Parathyroid adenoma (tissue), 2 donors: ENCODE results near the gene SIX3.
A peak's percentile ranks its signal among the peaks of the same experiment; 100 is the strongest.

ENCODE experiments used
- H2AFZ ChIP-seq: fragments of 300-600 bp; sonication (generic); one replicate; pipeline ENCODE4 v1.7.0; 2017; ENCODE audit warnings: antibody characterized with exemption, mild to moderate bottlenecking
- H3K27ac ChIP-seq: fragments of 300-600 bp; sonication (generic); one replicate; pipeline ENCODE4 v1.7.0; 2017
- H3K27me3 ChIP-seq: fragments of 300-600 bp; sonication (generic); one replicate; pipeline ENCODE4 v1.7.0; 2017; ENCODE audit warnings: low read length; ENCODE audit not compliant: control insufficient read depth, insufficient read depth
- H3K36me3 ChIP-seq: fragments of 300-600 bp; sonication (generic); one replicate; pipeline ENCODE4 v1.7.0; 2017; ENCODE audit warnings: low read length; ENCODE audit not compliant: control insufficient read depth, insufficient read depth
- H3K4me1 ChIP-seq: fragments of 300-600 bp; sonication (generic); one replicate; pipeline ENCODE4 v1.7.0; 2017; ENCODE audit warnings: control low read depth
- H3K4me2 ChIP-seq: fragments of 300-600 bp; sonication (generic); one replicate; pipeline ENCODE4 v1.7.0; 2017; ENCODE audit warnings: low read length
- H3K4me3 ChIP-seq: fragments of 300-600 bp; sonication (generic); one replicate; pipeline ENCODE4 v1.7.0; 2017; ENCODE audit warnings: low read depth, low read length
- H3K79me2 ChIP-seq: fragments of 300-600 bp; sonication (generic); one replicate; pipeline ENCODE4 v1.7.0; 2017; ENCODE audit warnings: control low read depth
- H3K9ac ChIP-seq: fragments of 300-600 bp; sonication (generic); one replicate; pipeline ENCODE4 v1.7.0; 2017; ENCODE audit warnings: mild to moderate bottlenecking
- H3K9me3 ChIP-seq: fragments of 300-600 bp; sonication (generic); one replicate; pipeline ENCODE4 v1.7.0; 2017; ENCODE audit warnings: low read length; ENCODE audit not compliant: control insufficient read depth
- CTCF ChIP-seq: fragments of 300-600 bp; sonication (generic); IDR thresholded peaks from one replicate; pipeline ENCODE4 v1.7.0; 2017; ENCODE audit warnings: antibody characterized with exemption, mild to moderate bottlenecking
- donor health status: primary hyperparathyroidism.

The SIX3 gene

GRCh38 chr2:44926957-44927356 lies 14.5 kb upstream of the SIX3 start:
- Histone ChIP-seq H3K27me3 (peaks cover 9% of the 10 kb centered on the region), H3K4me1 (no peaks in the 10 kb centered on the region), H2AFZ (no peak overlapping the region), H3K9ac (no peak overlapping the region), H3K4me2 (no peak overlapping the region), H3K9me3 (no peaks in the 10 kb centered on the region), H3K4me3 (no peak overlapping the region), H3K79me2 (no peaks in the 10 kb centered on the region), H3K27ac (no peak overlapping the region), H3K36me3 (no peaks in the 10 kb centered on the region)
- TF ChIP-seq CTCF: no peak

DNA sequence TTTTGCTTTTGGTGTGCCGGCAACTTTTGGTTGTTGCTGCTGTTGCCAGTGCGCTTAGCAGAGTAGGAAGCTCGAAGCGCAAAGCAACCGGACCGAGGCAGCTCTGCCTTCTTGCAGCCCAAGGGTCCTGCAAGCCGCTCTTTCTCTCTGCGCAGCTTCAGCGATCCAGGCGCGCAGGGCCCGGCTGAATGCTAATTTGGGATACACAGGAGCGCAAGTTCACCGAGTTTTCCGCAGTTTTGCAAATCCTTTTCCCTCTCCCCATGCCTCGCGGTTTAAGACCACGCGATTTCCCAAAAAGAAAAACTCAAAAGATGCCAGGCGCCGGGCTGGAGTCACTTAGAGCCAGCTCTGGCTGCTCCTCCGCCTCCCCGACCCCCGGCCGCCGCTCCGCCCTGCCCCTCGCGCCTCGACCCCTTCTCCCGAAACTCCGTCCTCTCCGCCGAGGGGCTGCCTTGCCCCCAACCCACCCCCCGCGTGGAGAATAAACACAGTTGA lies 13.5 kb upstream of the SIX3 start:
- H3K27me3 ChIP-seq: peaks cover 13% of the 10 kb centered on the region
- no peak overlapping the region for H3K4me2 ChIP-seq
- H3K4me3 ChIP-seq: no peak overlapping the region
- no peak overlapping the region for H3K27ac ChIP-seq
- no peaks in the 10 kb centered on the region for H3K36me3 ChIP-seq
- TF ChIP-seq CTCF: no peak
- no peaks in the 10 kb centered on the region for H3K79me2 ChIP-seq
- no peaks in the 10 kb centered on the region for H3K4me1 ChIP-seq
- H3K9me3 ChIP-seq: no peaks in the 10 kb centered on the region
- no peak overlapping the region for H2AFZ ChIP-seq
- H3K9ac ChIP-seq: no peak overlapping the region

DNA sequence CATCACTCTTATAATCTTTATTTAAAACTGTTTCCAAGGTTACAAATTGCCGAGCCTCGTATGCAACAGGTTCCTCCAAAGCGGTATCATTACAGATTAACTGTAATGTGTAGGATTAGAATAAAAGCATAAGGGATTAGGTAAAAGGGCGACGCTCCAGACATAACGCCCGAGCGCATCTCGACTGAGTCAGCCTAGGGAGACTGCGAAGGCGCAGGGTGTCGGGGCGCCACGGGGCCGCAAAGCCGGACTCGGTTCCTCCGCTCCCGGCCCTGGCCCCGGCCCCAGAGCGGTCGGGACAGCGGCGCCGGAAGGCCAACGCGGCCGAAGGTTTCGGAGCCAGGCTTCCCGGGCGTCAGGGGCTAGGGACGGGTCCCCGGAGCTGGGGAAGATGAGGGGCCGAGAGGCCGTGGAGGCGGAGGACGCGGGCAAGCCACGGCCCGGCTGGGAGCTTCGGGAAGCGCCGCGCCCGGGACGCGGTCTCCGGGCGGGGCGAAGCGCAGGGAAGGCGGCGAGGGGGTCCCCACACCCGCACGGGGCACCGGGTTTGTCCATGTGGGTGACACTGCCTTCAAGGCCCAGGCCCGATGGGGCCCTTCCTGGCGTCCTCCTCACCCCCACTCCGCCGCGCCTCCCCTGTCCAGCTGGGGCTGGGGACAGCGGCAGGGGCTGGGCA lies 12.9 kb upstream of the SIX3 start:
- Histone ChIP-seq H3K9ac (no peak overlapping the region), H3K4me1 (no peaks in the 10 kb centered on the region), H3K79me2 (no peaks in the 10 kb centered on the region), H3K27ac (no peak overlapping the region), H3K36me3 (no peaks in the 10 kb centered on the region), H3K4me2 (no peak overlapping the region), H3K4me3 (no peak overlapping the region), H3K9me3 (no peaks in the 10 kb centered on the region), H2AFZ (peak overlapping the region; percentile 36), H3K27me3 (peaks cover 13% of the 10 kb centered on the region)
- TF ChIP-seq CTCF: no peak

GRCh38 chr2:44929159-44929734 lies 12.3 kb upstream of the SIX3 start:
- Histone ChIP-seq H3K79me2 (no peaks in the 10 kb centered on the region), H2AFZ (no peak overlapping the region), H3K4me3 (no peak overlapping the region), H3K9ac (no peak overlapping the region), H3K36me3 (no peaks in the 10 kb centered on the region), H3K4me2 (no peak overlapping the region), H3K9me3 (no peaks in the 10 kb centered on the region), H3K27ac (no peak overlapping the region), H3K27me3 (peaks cover 13% of the 10 kb centered on the region), H3K4me1 (no peaks in the 10 kb centered on the region)
- no peak for TF ChIP-seq CTCF
